ENCODE results near the gene RFWD3. TPM values are rescaled to one million over a fixed set of nuclear protein-coding genes. Genes with fewer than 3 reads are reported as not detected.

RFWD3 gene
- total and polyA plus RNA-seq, 2 donors, result 11.6 to 29.7 TPM

- Histone ChIP-seq H3K27ac (ENCODE audit: low read depth in 1 of 2, low read length in 1 of 2) (no peak overlapping the region), H3K27me3 (ENCODE audit: control insufficient read depth in 2 of 2, insufficient read depth in 1 of 2, low read length in 1 of 2) (no peaks in the 10 kb centered on the region), H3K4me1 (ENCODE audit: control insufficient read depth in 2 of 2, insufficient read depth in 2 of 2, low read length in 2 of 2) (peaks cover 0 to 1% of the 10 kb centered on the region in 2 donors), H3K4me3 (ENCODE audit: low read length in 2 of 2) (no peak overlapping the region), H3K36me3 (ENCODE audit: control insufficient read depth in 2 of 2, insufficient read depth in 2 of 2, low read length in 1 of 2) (no peaks in the 10 kb centered on the region), H3K9me3 (ENCODE audit: control insufficient read depth in 2 of 2, insufficient read depth in 1 of 2, low read length in 1 of 2) (no peaks in the 10 kb centered on the region)
- DNase-seq (ENCODE audit: low read depth in 6 of 9, low spot score in 9 of 9), result no peak
- WGBS, result 94% methylated on average over 6 of the region's 6 CpGs
Observed at GRCh38 chr16:74585846-74586443, 80.7 kb downstream of the RFWD3 start.

DNA sequence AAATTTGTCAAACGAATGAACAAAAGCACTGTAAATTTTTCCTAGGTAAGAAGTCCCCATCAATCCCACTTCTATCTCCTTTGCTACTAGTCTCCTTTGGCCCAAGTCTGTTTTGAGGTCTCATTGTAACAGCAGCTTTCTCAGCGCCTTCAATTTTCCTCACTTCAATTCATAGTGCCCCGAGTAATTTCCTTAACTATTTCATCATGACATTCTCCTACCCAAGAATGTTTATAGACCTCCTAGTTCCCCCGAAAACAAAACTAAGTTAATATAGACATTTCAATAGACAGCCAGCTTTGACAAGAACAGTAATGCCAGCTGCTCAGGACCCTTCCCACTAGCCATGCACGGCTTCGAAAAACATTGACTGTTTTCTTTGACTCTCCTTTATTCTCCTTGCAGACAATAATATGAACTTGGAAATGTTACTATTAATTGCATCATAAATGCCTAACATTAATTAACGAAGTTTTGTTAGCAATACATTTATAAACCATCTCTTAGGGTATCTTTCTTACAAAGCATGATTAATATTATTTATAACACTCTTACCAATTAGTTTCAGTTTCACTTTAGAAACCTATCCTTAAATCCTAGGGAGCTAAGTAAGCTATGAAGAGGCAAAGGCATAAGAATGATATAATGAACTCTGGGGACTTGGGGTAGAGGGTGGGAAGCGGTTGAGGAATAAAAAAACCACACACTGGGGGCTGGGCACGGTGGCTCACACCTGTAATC, 82.6 kb downstream of the RFWD3 start:
- H3K36me3 ChIP-seq (ENCODE audit: control insufficient read depth in 2 of 2, insufficient read depth in 2 of 2, low read length in 1 of 2), result no peaks in the 10 kb centered on the region
- H3K27me3 ChIP-seq (ENCODE audit: control insufficient read depth in 2 of 2, insufficient read depth in 1 of 2, low read length in 1 of 2), result no peaks in the 10 kb centered on the region
- no peak for DNase-seq (ENCODE audit: low read depth in 6 of 9, low spot score in 9 of 9)
- WGBS, result 97% methylated on average over 9 of the region's 9 CpGs
- peaks cover 0 to 3% of the 10 kb centered on the region in 2 donors for H3K4me1 ChIP-seq (ENCODE audit: control insufficient read depth in 2 of 2, insufficient read depth in 2 of 2, low read length in 2 of 2)
- H3K4me3 ChIP-seq (ENCODE audit: low read length in 2 of 2), result no peak overlapping the region
- H3K27ac ChIP-seq (ENCODE audit: low read depth in 1 of 2, low read length in 1 of 2), result no peak overlapping the region
- H3K9me3 ChIP-seq (ENCODE audit: control insufficient read depth in 2 of 2, insufficient read depth in 1 of 2, low read length in 1 of 2), result no peaks in the 10 kb centered on the region

- DNase-seq (ENCODE audit: low read depth in 6 of 9, low spot score in 9 of 9), result no peak
- Histone ChIP-seq H3K36me3 (ENCODE audit: control insufficient read depth in 2 of 2, insufficient read depth in 2 of 2, low read length in 1 of 2) (no peaks in the 10 kb centered on the region), H3K9me3 (ENCODE audit: control insufficient read depth in 2 of 2, insufficient read depth in 1 of 2, low read length in 1 of 2) (no peaks in the 10 kb centered on the region), H3K4me1 (ENCODE audit: control insufficient read depth in 2 of 2, insufficient read depth in 2 of 2, low read length in 2 of 2) (peaks cover 0 to 3% of the 10 kb centered on the region in 2 donors), H3K4me3 (ENCODE audit: low read length in 2 of 2) (no peak overlapping the region), H3K27me3 (ENCODE audit: control insufficient read depth in 2 of 2, insufficient read depth in 1 of 2, low read length in 1 of 2) (no peaks in the 10 kb centered on the region), H3K27ac (ENCODE audit: low read depth in 1 of 2, low read length in 1 of 2) (no peak overlapping the region)
- 96% methylated on average over 1 of the region's 1 CpG for WGBS
Observed at GRCh38 chr16:74582970-74583369, 83.7 kb downstream of the RFWD3 start.

GRCh38 chr16:74580833-74581232, 85.8 kb downstream of the RFWD3 start:
- H3K9me3 ChIP-seq (ENCODE audit: control insufficient read depth in 2 of 2, insufficient read depth in 1 of 2, low read length in 1 of 2), result no peaks in the 10 kb centered on the region
- WGBS, result 50% methylated on average over 3 of the region's 3 CpGs
- DNase-seq (ENCODE audit: low read depth in 6 of 9, low spot score in 9 of 9), result peak in 1 of 9 donors; percentile 35
- H3K36me3 ChIP-seq (ENCODE audit: control insufficient read depth in 2 of 2, insufficient read depth in 2 of 2, low read length in 1 of 2), result no peaks in the 10 kb centered on the region
- H3K4me1 ChIP-seq (ENCODE audit: control insufficient read depth in 2 of 2, insufficient read depth in 2 of 2, low read length in 2 of 2), result peaks cover 0 to 3% of the 10 kb centered on the region in 2 donors
- H3K4me3 ChIP-seq (ENCODE audit: low read length in 2 of 2), result no peak overlapping the region
- no peaks in the 10 kb centered on the region for H3K27me3 ChIP-seq (ENCODE audit: control insufficient read depth in 2 of 2, insufficient read depth in 1 of 2, low read length in 1 of 2)
- H3K27ac ChIP-seq (ENCODE audit: low read depth in 1 of 2, low read length in 1 of 2), result no peak overlapping the region

- 98% methylated on average over 3 of the region's 3 CpGs for WGBS
- H3K4me1 ChIP-seq (ENCODE audit: control insufficient read depth in 2 of 2, insufficient read depth in 2 of 2, low read length in 2 of 2), result peaks cover 0 to 3% of the 10 kb centered on the region in 2 donors
- H3K27me3 ChIP-seq (ENCODE audit: control insufficient read depth in 2 of 2, insufficient read depth in 1 of 2, low read length in 1 of 2), result no peaks in the 10 kb centered on the region
- H3K9me3 ChIP-seq (ENCODE audit: control insufficient read depth in 2 of 2, insufficient read depth in 1 of 2, low read length in 1 of 2), result no peaks in the 10 kb centered on the region
- no peak for DNase-seq (ENCODE audit: low read depth in 6 of 9, low spot score in 9 of 9)
- no peak overlapping the region for H3K27ac ChIP-seq (ENCODE audit: low read depth in 1 of 2, low read length in 1 of 2)
- H3K4me3 ChIP-seq (ENCODE audit: low read length in 2 of 2), result no peak overlapping the region
- no peaks in the 10 kb centered on the region for H3K36me3 ChIP-seq (ENCODE audit: control insufficient read depth in 2 of 2, insufficient read depth in 2 of 2, low read length in 1 of 2)
Observed at GRCh38 chr16:74578838-74579237, 87.8 kb downstream of the RFWD3 start.

GRCh38 chr16:74578433-74578832, 88.2 kb downstream of the RFWD3 start:
- Histone ChIP-seq H3K36me3 (ENCODE audit: control insufficient read depth in 2 of 2, insufficient read depth in 2 of 2, low read length in 1 of 2) (no peaks in the 10 kb centered on the region), H3K27me3 (ENCODE audit: control insufficient read depth in 2 of 2, insufficient read depth in 1 of 2, low read length in 1 of 2) (no peaks in the 10 kb centered on the region), H3K9me3 (ENCODE audit: control insufficient read depth in 2 of 2, insufficient read depth in 1 of 2, low read length in 1 of 2) (no peaks in the 10 kb centered on the region), H3K27ac (ENCODE audit: low read depth in 1 of 2, low read length in 1 of 2) (no peak overlapping the region), H3K4me1 (ENCODE audit: control insufficient read depth in 2 of 2, insufficient read depth in 2 of 2, low read length in 2 of 2) (peaks cover 0 to 3% of the 10 kb centered on the region in 2 donors), H3K4me3 (ENCODE audit: low read length in 2 of 2) (no peak overlapping the region)
- DNase-seq (ENCODE audit: low read depth in 6 of 9, low spot score in 9 of 9), result no peak
- 94% methylated on average over 3 of the region's 3 CpGs for WGBS

GRCh38 chr16:74577882-74578366, 88.8 kb downstream of the RFWD3 start:
- Histone ChIP-seq H3K9me3 (ENCODE audit: control insufficient read depth in 2 of 2, insufficient read depth in 1 of 2, low read length in 1 of 2) (no peaks in the 10 kb centered on the region), H3K27ac (ENCODE audit: low read depth in 1 of 2, low read length in 1 of 2) (no peak overlapping the region), H3K36me3 (ENCODE audit: control insufficient read depth in 2 of 2, insufficient read depth in 2 of 2, low read length in 1 of 2) (no peaks in the 10 kb centered on the region), H3K27me3 (ENCODE audit: control insufficient read depth in 2 of 2, insufficient read depth in 1 of 2, low read length in 1 of 2) (no peaks in the 10 kb centered on the region), H3K4me1 (ENCODE audit: control insufficient read depth in 2 of 2, insufficient read depth in 2 of 2, low read length in 2 of 2) (peaks cover 0 to 3% of the 10 kb centered on the region in 2 donors), H3K4me3 (ENCODE audit: low read length in 2 of 2) (no peak overlapping the region)
- WGBS, result 93% methylated on average over 2 of the region's 2 CpGs
- DNase-seq (ENCODE audit: low read depth in 6 of 9, low spot score in 9 of 9), result no peak

- no peaks in the 10 kb centered on the region for H3K27me3 ChIP-seq (ENCODE audit: control insufficient read depth in 2 of 2, insufficient read depth in 1 of 2, low read length in 1 of 2)
- no peak overlapping the region for H3K4me3 ChIP-seq (ENCODE audit: low read length in 2 of 2)
- H3K9me3 ChIP-seq (ENCODE audit: control insufficient read depth in 2 of 2, insufficient read depth in 1 of 2, low read length in 1 of 2), result no peaks in the 10 kb centered on the region
- DNase-seq (ENCODE audit: low read depth in 6 of 9, low spot score in 9 of 9), result no peak
- peaks cover 0 to 3% of the 10 kb centered on the region in 2 donors for H3K4me1 ChIP-seq (ENCODE audit: control insufficient read depth in 2 of 2, insufficient read depth in 2 of 2, low read length in 2 of 2)
- WGBS, result 94% methylated on average over 12 of the region's 12 CpGs
- H3K36me3 ChIP-seq (ENCODE audit: control insufficient read depth in 2 of 2, insufficient read depth in 2 of 2, low read length in 1 of 2), result no peaks in the 10 kb centered on the region
- H3K27ac ChIP-seq (ENCODE audit: low read depth in 1 of 2, low read length in 1 of 2), result no peak overlapping the region
Observed at GRCh38 chr16:74575807-74576643, 90.7 kb downstream of the RFWD3 start.
